NCI-H345 treated with DMSO at 0.1 percent for 48 hours (cell line): Measurements from ENCODE around the gene CRELD2.

Experiments
- DNase-seq: peaks from one replicate; lab custom pipeline; 2025; ENCODE audit not compliant: unreplicated experiment; lab: John Stamatoyannopoulos, UW

Gene CRELD2

GRCh38 chr22:49917974-49918910 is at the start of gene CRELD2, which contains the start of gene ALG12:
TSS of gene CRELD2 (plus strand) at chr22:49918634. CDS start at chr22:49918770, 136 bp downstream.
TSS of gene ALG12 (minus strand) at chr22:49918438. CDS start at chr22:49913765, 4,673 bp downstream.
- DNase-seq, result peak; percentile 78

- DNase-seq, result no peak
Observed at GRCh38 chr22:49869086-49869830, 49.2 kb upstream of the CRELD2 start.

GRCh38 chr22:49869845-49870712 is 48.4 kb upstream of the CRELD2 start:
- no peak for DNase-seq

- DNase-seq, result no peak
Observed at GRCh38 chr22:49871482-49871881, 47.0 kb upstream of the CRELD2 start.

GRCh38 chr22:49872347-49872746 is 46.1 kb upstream of the CRELD2 start:
- DNase-seq, result no peak

DNA sequence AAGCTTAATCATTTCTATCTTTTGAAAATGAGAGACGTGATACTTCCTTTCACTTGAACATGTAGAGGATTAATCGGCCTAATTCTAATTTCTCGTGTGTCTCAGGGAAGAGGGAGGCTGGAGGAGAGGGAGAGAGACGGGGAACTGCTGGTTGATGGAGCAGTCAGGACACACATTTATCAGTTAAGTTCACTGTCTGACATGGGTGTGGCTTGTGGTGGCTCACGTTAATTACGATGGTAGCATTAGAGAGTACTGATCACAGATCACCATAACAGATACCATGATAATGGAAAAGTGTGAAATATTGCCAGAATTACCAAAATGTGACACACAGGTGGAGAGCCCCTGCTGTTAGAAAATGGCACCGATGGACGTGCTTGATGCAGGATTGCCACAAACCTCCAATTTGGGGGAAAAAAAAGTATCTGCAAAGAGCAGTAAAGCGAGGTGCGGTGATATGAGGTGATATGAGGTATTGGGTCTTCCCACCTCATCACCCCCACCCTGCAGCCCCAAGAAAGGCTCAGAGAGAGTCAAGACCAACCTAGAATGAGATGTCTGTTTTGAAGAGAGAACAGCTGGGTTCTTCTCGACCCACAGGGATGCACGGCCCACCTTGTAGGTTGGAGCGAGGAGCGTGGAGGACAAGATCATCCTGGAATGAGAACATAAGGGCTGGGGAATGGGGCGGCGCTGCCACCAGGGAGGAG is 45.0 kb upstream of the CRELD2 start:
- no peak for DNase-seq

GRCh38 chr22:49877642-49878041 is 40.8 kb upstream of the CRELD2 start:
- DNase-seq, result no peak

DNA sequence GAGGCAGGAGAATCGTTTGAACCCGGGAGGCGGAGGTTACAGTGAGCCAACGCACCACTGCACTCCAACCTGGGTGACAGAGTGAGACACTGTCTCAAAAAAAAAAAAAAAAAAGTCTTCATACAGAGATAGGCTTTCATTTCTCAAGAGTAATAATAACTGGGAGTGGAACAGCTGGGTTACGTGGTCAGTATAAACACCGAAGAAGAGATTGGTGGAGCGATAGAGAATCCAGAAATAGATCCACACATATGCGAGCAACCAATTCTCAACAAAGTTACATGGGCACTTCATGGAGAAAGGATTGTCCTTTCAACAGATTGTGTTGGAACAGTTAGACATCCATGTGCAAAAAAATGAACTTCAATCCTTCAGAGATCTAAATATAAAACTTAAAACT is 40.2 kb upstream of the CRELD2 start:
- DNase-seq, result no peak

DNA sequence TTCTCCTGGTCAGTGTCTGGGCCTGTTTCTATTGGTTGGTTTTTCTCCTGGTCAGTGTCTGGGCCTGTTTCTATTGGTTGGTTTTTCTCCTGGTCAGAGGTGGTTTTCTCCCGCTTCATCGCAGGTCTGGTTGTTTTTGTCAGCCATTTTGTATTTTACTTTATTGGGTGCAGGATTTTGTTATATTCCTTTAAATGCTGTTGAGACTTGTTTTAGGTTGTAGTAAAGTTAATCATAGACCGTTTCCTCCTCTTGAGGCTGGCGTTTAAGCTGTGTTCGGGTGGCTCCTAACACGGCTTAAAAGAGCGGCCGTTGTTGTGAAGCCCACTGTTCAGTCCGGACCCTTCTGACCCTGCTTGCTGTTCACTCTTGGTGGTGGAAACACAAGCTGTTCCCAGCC is 38.6 kb upstream of the CRELD2 start:
- no peak for DNase-seq

GRCh38 chr22:49880281-49880680 is 38.2 kb upstream of the CRELD2 start:
- no peak for DNase-seq

- no peak for DNase-seq
Observed at GRCh38 chr22:49881856-49882255, 36.6 kb upstream of the CRELD2 start.

DNA sequence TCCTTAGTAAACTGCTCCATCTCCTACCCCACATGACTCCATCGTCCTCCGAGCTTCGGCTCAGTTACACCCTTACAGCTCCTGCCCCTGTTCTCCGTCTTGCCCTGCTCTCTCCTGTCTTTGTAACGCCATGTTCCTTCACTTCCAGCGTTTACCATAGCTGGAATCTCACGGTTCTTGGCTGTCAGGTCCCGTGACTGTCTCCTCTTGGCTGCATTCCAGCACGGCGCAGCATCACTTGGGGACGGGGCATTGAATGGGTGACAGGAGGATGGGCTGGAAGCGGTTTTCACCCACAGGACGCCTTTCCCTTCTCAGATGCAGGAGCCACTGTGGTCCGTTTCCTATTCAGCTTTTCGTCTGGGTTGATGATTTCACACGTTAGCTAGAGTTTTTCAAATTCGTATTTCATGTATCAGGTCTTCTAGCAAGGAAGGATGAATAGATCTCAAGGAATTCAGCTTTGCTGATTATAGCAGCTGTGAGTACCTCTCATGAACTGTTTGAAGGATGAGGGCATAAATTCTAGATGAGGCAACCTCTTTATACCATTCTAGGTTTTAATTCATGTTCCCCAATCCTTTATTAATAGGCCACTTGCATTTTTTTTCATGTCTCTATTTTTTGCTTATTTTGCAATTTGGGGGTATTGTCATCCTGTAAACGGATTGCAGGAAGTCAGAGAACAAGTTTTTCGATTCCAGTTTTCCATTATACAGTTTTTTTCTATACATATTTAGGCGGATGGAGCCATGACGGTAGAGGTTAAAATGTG is 35.7 kb upstream of the CRELD2 start:
- DNase-seq, result no peak

- DNase-seq, result no peak
Observed at GRCh38 chr22:49883294-49883640, 35.2 kb upstream of the CRELD2 start.

DNA sequence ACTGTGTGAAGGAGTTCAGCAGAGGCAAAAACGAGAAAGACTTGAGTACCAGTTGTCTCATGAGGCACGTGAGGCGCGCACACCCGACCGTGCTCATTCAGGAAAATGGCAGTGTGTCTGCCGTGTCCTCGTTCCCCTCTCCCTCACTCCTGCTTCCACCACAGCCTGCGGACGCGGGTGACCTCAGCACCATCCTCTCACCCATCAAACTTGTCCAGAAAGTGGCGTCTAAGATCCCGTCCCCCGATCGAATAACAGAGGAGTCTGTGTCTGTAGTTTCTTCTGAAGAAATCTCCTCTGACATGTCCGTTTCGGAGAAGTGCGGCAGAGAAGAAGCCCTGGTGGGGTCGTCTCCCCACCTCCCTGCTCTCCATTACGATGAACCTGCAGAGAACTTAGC is 34.4 kb upstream of the CRELD2 start:
- DNase-seq, result no peak

DNA sequence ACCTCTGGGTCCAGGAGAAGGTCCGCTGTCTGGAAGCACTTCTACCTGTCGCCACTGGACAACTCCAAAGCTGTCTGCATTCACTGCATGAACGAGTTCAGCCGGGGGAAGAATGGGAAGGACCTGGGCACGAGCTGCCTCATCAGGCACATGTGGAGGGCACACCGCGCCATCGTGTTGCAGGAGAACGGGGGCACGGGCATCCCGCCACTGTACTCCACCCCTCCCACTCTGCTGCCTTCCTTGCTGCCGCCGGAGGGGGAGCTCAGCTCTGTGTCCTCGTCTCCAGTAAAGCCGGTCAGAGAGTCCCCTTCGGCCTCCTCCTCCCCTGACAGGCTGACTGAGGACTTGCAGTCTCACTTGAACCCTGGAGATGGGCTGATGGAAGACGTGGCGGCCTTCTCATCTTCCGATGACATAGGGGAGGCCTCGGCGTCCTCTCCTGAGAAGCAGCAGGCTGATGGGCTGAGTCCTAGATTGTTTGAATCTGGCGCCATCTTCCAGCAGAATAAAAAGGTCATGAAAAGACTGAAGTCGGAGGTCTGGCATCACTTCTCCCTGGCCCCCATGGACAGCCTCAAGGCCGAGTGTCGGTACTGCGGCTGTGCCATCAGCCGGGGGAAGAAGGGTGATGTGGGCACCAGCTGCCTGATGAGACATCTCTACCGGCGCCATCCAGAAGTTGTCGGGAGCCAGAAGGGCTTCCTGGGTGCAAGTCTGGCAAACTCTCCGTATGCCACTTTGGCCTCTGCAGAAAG is 33.8 kb upstream of the CRELD2 start:
- DNase-seq, result no peak

DNA sequence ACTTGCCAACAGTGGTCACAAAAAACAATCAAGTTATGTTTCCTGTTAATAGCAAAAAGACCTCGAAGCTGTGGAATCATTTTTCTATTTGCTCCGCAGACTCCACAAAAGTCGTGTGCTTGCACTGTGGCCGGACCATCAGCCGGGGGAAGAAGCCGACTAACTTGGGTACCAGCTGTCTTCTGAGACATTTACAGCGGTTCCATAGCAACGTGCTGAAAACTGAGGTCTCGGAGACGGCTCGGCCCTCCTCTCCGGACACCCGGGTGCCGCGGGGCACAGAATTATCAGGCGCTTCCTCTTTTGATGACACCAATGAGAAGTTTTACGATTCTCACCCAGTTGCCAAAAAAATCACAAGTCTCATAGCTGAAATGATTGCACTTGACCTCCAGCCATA is 33.2 kb upstream of the CRELD2 start:
- DNase-seq, result no peak

DNA sequence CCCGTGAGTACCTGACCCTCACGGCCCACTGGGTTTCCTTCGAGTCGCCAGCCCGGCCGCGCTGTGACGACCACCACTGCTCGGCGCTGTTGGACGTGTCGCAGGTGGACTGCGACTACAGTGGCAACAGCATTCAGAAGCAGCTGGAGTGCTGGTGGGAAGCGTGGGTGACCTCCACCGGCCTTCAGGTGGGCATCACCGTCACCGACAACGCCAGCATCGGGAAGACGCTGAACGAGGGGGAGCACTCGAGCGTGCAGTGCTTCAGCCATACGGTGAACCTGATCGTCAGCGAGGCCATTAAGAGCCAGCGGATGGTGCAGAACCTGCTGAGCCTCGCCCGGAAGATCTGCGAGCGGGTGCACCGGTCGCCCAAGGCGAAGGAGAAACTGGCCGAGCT is 32.6 kb upstream of the CRELD2 start:
- no peak for DNase-seq

DNA sequence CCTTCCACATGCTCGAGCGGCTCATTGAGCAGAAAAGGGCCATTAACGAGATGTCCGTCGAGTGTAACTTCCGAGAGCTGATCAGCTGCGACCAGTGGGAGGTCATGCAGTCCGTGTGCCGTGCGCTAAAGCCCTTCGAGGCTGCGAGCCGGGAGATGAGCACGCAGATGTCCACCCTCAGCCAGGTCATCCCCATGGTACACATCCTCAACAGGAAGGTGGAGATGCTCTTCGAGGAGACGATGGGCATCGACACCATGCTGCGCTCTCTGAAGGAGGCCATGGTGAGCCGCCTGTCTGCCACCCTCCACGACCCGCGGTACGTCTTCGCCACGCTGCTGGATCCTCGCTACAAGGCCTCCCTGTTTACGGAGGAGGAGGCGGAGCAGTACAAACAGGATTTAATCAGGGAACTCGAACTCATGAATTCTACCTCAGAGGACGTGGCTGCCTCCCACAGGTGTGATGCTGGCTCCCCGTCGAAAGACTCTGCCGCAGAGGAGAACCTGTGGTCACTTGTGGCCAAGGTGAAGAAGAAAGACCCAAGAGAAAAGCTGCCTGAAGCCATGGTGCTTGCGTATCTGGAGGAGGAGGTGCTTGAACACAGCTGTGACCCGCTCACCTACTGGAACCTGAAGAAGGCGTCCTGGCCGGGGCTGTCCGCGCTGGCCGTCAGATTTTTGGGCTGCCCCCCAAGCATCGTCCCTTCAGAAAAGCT is 31.9 kb upstream of the CRELD2 start:
- DNase-seq, result no peak
